DOHH2 (cell line): ENCODE data around the gene EPHB3.

Source experiments
- H3F3A ChIP-seq: fragments of 200-600 bp; sonication (generic), shearing (Covaris generic); 2 replicates; pipeline ENCODE4 v1.6.0; 2016; ENCODE audit warnings: antibody characterized with exemption, mild to moderate bottlenecking; ENCODE audit not compliant: control insufficient read depth, insufficient read depth
- H3K27ac ChIP-seq: fragments of 200-600 bp; sonication (generic); 2 replicates; pipeline ENCODE4 v1.5.1; 2014; ENCODE audit warnings: low read depth, mild to moderate bottlenecking, low read length, moderate library complexity
- H3K27me3 ChIP-seq: fragments of 200-600 bp; sonication (generic); 2 replicates; pipeline ENCODE4 v1.6.1; 2014; ENCODE audit warnings: mild to moderate bottlenecking, low read length, mixed read lengths; ENCODE audit not compliant: control insufficient read depth
- H3K36me3 ChIP-seq: fragments of 200-600 bp; sonication (generic); 2 replicates; pipeline ENCODE4 v1.6.1; 2014; ENCODE audit warnings: mild to moderate bottlenecking, low read length, moderate library complexity, mixed read lengths; ENCODE audit not compliant: control insufficient read depth
- H3K4me1 ChIP-seq: fragments of 200-600 bp; sonication (generic); 2 replicates; pipeline ENCODE4 v1.6.1; 2014; ENCODE audit warnings: mild to moderate bottlenecking, low read length, mixed read lengths; ENCODE audit not compliant: control insufficient read depth
- H3K4me2 ChIP-seq: fragments of 200-600 bp; sonication (generic); 2 replicates; pipeline ENCODE4 v1.6.0; 2014; ENCODE audit warnings: mild to moderate bottlenecking, low read length, moderate library complexity
- H3K4me3 ChIP-seq: fragments of 200-600 bp; sonication (generic); 2 replicates; pipeline ENCODE4 v1.5.1; 2014; ENCODE audit warnings: mild to moderate bottlenecking, low read length, mixed read lengths
- H3K79me2 ChIP-seq: fragments of 200-600 bp; sonication (generic); 2 replicates; pipeline ENCODE4 v1.6.1; 2014; ENCODE audit warnings: mild to moderate bottlenecking, low read length, mixed read lengths; ENCODE audit not compliant: control insufficient read depth
- H3K9me2 ChIP-seq: fragments of 200-600 bp; sonication (generic); replicated peaks from 2 replicates; pipeline ENCODE4 v1.6.1; 2014; ENCODE audit warnings: mild to moderate bottlenecking, low read length, mixed read lengths; ENCODE audit not compliant: control insufficient read depth
- H3K9me3 ChIP-seq: fragments of 200-600 bp; sonication (generic); 2 replicates; pipeline ENCODE4 v1.6.1; 2014; ENCODE audit warnings: antibody characterized with exemption, low read length, mixed read lengths; ENCODE audit not compliant: control insufficient read depth, insufficient read depth
- H4K20me1 ChIP-seq: fragments of 200-600 bp; sonication (generic); 2 replicates; pipeline ENCODE4 v1.6.0; 2014; ENCODE audit warnings: low read depth, mild to moderate bottlenecking, antibody characterized with exemption, low read length, moderate library complexity; ENCODE audit not compliant: control insufficient read depth, insufficient read depth
- CTCF ChIP-seq: fragments of 200-600 bp; sonication (generic); IDR thresholded peaks from one replicate; pipeline ENCODE4 v1.5.1; 2014; ENCODE audit warnings: antibody characterized with exemption, mild to moderate bottlenecking, low read depth, low read length; ENCODE audit not compliant: poor library complexity, severe bottlenecking
- EZH2phosphoT487 ChIP-seq: fragments of 200-600 bp; sonication (generic); IDR thresholded peaks from 2 replicates; pipeline ENCODE4 v1.6.1; 2017; ENCODE audit warnings: borderline replicate concordance, mild to moderate bottlenecking, antibody characterized with exemption, low read length, moderate library complexity, mixed read lengths

EPHB3 gene

GRCh38 chr3:184583578-184584451 lies 22.2 kb downstream of the EPHB3 start:
- TF ChIP-seq EZH2phosphoT487 (no peak), CTCF (peak; percentile 36)
- H3K27me3 ChIP-seq, result peaks cover 4% of the 10 kb centered on the region; the same call in 1 of the 2 replicates
- H3F3A ChIP-seq, result no peaks in the 10 kb centered on the region
- H3K9me3 ChIP-seq, result no peaks in the 10 kb centered on the region
- H3K27ac ChIP-seq, result no peak overlapping the region
- no peaks in the 10 kb centered on the region for H3K9me2 ChIP-seq
- no peaks in the 10 kb centered on the region for H3K79me2 ChIP-seq
- no peak overlapping the region for H3K4me3 ChIP-seq
- H4K20me1 ChIP-seq, result no peaks in the 10 kb centered on the region
- H3K4me1 ChIP-seq, result peaks cover 3% of the 10 kb centered on the region
- no peaks in the 10 kb centered on the region for H3K36me3 ChIP-seq
- H3K4me2 ChIP-seq, result no peak overlapping the region

GRCh38 chr3:184584464-184584891 lies 22.9 kb downstream of the EPHB3 start:
- H3K27me3 ChIP-seq, result peaks cover 4% of the 10 kb centered on the region; the same call in 1 of the 2 replicates
- no peaks in the 10 kb centered on the region for H3K4me1 ChIP-seq
- H3K36me3 ChIP-seq, result no peaks in the 10 kb centered on the region
- H3K27ac ChIP-seq, result no peak overlapping the region
- H3K9me3 ChIP-seq, result no peaks in the 10 kb centered on the region
- H3F3A ChIP-seq, result no peaks in the 10 kb centered on the region
- no peaks in the 10 kb centered on the region for H3K9me2 ChIP-seq
- H4K20me1 ChIP-seq, result no peaks in the 10 kb centered on the region
- TF ChIP-seq CTCF, result no peak
- no peak for TF ChIP-seq EZH2phosphoT487
- no peak overlapping the region for H3K4me3 ChIP-seq
- H3K79me2 ChIP-seq, result no peaks in the 10 kb centered on the region
- no peak overlapping the region for H3K4me2 ChIP-seq

- Histone ChIP-seq H3K4me1 (no peaks in the 10 kb centered on the region), H3K27ac (no peak overlapping the region), H3K27me3 (peaks cover 4% of the 10 kb centered on the region; the same call in 1 of the 2 replicates), H3K9me3 (no peaks in the 10 kb centered on the region), H3F3A (no peaks in the 10 kb centered on the region), H3K4me2 (no peak overlapping the region), H3K79me2 (no peaks in the 10 kb centered on the region), H3K4me3 (no peak overlapping the region), H3K36me3 (no peaks in the 10 kb centered on the region), H3K9me2 (no peaks in the 10 kb centered on the region), H4K20me1 (no peaks in the 10 kb centered on the region)
- TF ChIP-seq CTCF, result no peak
- no peak for TF ChIP-seq EZH2phosphoT487
Observed at GRCh38 chr3:184585545-184585944, 24.0 kb downstream of the EPHB3 start.
